Inflammatory macrophage (primary cell): Measurements from ENCODE around the gene AURKAIP1.
A peak's percentile ranks its signal among the peaks of the same experiment; 100 is the strongest.
"Not testable (repeated sequence)": the region's sequence is repeated elsewhere in the genome, so short reads cannot be mapped to it uniquely, and the experiment has no call there.

ENCODE experiments used
- DNase-seq, 2 donors: peaks; one replicate each; pipeline ENCODE4 v3.0.0-alpha.2; 2020 to 2022

AURKAIP1 gene

DNA sequence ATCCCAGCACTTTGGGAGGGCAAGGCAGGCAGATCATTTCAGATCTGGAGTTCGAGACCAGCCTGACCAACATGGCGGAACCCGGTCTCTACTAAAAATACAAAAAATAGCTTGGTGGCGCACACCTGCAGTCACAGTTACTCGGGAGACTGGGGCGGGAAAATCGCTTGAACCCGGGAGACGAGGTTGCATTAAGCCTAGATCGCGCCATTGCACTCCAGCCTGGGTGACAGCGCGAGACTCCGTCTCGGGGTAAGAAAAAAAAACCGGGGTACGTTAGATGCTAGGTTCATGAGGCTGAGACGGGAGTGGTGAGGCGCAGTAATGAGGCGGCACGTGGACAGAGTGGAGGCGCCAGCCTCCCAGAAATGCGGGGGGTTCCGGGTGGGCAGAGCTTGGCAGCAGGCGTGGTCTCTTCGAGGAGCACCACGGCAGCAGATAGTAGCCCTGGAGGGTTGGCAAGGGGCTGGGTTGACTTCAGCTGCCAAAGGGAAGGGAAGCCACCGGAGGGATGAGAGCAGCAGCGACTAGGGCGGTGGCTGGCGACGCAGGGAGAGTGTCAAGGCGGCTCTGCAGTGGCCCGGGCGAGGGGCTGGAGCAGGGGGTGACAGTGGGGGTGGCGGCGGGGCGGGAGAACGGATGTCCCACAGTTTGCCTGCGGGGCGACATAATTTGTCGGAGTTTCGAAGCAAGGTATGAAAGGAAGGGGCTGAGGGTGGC, 31.3 kb upstream of the AURKAIP1 start:
- no peak for DNase-seq

DNA sequence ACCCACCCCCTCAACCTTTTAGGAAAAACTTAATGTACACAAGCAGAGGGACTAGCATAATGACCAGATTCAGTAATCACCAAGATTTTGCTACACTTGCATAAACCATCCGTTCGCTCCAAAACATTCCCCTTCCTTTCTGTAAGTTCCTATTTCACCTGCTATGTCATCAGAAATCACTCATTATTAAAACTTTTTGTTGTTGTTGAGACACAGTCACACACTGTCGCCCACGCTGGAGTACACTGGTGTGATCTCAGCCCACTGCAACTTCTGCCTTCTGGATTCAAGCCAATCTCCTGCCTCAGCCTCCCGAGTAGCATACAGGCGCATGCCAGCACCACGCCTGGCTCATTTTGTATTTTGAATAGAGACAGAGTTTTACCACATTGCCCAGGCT, 28.6 kb upstream of the AURKAIP1 start:
- peak; percentile 78 to 85 for DNase-seq

DNA sequence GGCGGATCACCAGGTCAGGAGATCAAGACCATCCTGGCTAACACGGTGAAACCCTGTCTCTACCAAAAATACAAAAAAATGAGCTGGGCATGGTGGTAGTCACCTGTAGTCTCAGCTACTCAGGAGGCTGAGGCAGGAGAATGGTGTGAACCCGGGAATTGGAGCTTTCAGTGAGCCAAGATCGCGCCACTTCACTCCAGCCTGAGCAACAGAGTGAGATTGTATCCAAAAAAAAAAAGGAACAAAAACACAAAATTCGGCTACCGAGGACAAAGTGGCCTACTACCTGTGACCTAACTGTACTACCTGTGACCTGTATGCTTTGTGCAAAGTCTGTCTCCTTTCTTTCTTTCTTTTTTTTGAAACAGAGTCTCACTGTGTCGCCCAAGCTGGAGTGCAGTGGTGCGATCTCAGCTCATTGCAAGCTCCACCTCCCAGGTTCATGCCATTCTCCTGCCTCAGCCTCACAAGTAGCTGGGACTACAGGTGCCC, 27.9 kb upstream of the AURKAIP1 start:
- DNase-seq = not testable (repeated sequence)

DNA sequence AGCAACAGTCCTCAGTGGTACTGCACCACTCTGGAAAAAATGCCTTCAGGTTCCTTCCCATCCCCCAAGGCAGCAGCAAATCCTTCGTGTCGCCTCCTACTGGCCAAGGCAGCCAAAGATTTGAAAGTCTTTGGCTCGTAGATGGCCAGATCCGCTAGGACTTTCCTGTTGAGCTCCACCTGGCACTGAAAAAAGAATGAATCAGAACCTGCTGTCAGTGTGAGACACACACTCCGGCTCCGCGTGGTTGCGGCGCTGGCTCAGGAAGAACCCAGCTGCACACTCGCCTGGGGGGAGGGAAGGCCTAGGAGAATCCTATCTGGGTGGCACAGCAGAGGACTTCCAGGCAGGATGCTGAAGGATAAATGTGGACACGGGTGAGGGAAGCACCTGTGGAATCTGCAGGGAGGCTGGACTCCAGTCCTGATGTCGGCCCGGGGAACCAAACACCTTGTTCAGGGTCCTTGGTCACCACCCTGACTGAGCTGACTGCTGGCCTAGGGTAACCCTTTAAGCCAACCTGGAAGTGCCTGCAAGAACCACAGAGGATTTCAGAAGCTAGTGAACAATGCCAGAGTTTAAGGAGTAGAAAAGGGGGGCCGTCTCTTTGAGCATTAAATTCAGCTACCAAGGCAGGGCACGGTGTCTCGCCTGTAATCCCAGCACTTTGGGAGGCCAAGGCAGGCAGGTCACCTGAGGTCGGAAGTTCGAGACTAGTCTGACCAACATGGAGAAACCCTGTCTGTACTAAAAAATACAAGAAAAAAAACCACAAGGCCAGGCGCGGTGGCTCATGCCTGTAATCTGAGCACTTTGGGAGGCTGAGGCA, 27.3 kb upstream of the AURKAIP1 start:
- DNase-seq = peak in 1 of 2 donors; percentile 48

DNA sequence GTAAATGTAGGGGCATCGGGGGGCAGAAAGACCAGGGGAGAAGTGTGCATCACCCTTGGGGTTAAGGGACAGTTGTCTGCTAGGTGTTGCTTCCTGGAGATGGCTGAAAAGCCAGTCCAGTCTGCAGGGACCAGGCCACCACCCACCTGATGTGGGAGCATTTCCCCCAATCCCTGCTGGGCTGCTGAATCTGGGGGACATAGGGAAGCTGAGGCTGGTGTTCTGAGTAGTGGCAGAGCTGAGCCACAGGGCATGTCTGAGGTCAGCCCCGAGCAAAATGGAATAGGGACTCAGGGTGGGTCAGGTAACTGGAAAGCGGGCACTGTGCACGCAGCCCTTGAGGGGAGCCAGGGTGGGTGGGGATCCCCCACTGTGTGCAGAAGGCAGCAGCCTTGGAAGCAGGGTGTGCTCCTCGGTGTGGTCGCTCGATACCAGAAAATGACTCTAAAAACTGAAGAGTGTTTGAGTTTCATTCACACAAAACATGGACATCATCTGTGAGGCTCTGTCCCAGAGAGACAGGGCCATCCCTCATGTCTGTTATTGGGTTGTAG, 26.5 kb upstream of the AURKAIP1 start:
- no peak for DNase-seq

DNA sequence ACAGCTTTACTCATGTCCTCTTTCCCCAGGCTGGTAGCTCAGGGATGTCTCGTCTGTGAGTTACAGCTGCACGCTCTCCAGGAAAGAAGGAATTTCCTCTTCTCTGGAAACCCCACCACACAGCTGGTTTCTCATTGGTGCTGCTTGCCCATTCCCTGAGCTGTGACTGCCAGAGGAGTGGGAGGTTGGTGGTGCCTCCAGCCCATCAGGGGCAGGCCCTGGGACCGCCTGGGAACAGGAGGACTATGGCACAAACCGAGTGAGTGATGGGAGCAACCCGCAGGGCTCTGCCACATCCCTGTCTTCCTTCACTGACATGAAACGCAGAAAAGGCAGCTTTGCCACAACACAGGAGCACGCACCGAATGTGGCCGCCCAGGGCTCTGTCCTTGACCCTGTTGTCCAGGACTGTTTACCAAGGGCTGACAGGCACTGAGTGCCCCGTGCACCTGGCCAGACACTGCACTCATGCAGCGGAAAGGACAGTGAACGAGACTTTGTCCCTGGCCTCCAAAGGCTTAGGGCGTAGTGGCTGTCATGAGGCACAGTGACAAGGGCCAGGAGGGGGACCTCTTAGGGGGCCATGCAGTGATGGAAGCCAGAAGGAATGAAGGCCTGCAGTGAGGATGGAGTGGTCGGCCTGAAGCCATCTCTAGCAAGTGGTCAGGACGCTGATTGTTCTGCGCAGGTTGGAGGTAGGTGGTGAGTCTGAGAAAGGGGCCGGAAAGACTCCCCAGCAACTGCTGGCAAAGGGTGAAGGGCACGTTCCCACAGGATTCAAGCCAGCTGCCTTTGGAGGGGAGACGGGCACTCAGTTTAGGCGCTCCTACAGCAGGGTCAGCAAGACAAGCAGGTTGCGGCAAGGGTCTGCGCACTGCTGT, 25.8 kb upstream of the AURKAIP1 start:
- no peak for DNase-seq

DNA sequence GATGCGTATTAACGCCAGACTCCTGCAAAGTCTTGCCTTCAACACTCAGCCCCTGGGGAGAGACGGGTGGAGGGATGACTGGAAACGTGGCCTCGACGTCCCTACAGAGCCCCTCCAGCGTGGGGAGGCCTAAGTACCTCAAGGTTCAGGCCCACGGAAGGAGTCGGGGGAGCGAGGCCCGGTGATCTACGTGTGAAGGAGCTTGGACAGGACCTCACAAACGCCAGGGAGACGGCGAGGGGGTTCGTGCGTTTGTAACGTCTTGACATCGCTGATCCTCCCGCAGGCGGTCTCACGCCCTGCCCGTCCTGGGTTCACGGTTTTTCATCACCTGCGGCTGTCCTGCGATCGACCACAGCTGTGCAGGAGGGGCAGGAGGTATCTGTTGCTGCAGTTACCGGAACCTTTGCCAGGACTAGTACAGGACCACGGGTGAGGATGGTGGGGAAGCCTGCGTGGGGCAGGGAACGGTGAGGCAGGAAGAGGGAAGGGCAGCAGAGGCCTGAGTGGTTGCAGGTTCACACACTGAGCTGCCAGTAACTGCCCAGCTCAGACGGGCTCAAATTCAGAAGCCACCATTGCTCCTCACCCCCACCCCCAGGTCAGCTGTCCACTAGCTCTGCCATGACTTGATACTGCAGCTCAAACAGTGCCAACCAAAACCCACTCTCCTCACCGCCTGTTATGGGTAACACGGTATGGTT, 25.0 kb upstream of the AURKAIP1 start:
- no peak for DNase-seq

DNA sequence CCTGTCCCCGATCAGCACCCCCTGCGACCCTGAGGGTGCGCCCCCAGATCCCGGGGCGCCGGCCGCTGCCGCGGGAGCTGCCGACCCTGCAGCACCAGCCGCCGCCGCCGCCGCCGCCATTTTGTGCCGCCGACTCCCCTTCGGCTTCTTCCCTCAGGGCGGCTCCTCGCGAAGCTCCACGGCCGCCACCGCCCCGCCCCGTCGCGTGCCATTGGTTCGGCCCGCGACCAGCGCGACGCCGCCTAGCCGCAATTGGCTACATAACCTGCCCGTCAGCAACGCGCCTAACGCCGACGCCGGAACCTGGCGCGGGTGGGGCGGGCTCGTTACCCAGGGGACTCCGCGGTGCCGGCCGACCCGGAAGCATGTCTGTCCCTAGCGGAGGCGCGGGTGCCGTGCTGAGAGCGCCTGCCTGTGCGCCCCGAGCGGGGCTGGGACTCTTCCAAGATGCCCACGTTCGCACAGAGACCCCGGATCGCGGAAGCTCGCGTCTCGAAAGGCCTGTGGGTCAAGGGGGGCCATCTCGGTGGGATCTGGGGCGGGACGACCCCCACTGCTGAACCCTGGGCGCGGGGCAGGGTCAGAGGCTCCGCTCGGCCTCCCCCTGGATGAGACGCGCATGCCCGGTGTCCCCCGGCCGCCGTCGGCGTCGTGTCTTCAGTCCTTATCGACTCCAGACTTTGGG, 24.3 kb upstream of the AURKAIP1 start, which contains the start of gene CCNL2:
Gene CCNL2 (minus strand): TSS at position 149 of the 685 bp plus-strand sequence. CDS start 29 bp downstream, at position 120.
- peak; percentile 99 to 100 for DNase-seq

DNA sequence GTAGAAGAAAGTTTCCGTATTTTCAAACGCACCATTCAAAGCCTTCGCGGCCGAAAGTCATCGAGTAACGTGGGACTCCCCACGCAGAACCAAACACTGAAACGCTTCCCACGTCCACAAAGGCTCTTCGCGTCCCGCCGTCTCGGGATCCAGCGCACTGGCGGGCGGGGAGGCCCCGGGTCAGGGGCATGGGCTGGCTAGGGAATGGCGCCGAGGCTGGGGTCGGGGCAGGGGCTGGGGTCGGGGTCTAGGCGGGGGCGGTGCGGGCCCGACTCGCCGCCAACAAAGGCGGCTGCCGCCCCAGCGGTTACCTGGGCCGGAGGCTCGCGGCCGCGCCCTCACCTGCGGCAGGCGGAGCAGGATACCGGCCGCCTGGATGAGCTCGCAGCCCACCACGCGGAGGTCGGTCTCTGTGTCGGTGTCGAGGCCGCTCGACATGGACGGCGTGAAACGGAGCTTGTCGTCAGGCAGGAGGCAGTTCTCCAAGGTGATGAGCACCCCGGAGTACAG, 23.7 kb upstream of the AURKAIP1 start:
- peak in 1 of 2 donors; percentile 61 for DNase-seq

DNA sequence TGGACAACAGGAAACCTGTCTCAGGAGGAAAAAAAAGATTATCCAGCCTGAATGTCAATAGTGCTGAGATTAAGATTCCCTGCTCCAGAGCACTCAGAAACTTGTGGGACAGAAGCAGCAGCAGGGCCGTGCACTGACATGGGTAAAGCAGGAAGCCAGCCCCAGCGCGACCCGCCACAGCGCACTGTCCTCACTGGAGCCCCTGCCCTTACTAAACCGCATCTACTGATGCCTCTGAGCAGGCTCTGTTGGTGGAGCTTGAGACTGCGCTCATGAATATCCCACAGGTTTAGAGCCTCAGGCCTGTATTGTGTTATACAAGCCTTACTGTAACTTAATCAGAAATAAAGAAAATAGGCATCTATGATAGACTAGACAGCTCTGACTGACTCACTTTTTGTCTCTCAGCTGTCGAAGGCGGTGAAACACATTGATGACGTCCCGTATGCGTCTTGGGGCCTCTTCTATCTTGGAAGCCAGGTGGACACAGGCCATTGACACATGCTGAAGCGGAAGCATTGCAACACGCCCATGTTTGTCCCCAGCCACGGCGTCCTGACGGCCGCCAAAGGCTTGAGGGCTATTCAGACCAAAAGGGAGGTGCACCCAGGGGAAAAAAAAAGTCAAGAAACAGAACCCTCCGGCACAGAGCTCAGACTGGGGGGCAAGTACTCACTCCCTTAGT, 23.0 kb upstream of the AURKAIP1 start:
- no peak for DNase-seq

DNA sequence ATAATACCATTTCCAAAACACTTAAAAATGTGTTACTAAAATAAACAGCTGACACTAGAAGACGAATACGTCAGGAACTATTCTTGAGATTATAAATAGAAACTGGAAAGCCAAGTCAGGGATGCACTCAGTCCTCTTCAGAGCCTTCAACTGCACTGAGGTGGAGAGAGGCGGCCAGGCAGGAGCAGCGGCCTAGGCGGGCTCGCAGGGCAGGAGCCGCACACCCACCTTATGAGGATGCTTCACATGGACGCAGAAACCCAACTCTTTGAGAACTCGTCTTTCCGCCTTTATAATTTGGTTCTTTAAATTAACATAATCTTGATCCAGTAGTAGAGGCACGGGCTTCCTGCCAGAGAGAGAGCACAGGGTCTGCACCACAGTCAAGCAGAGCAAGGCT, 20.2 kb upstream of the AURKAIP1 start:
- no peak for DNase-seq

DNA sequence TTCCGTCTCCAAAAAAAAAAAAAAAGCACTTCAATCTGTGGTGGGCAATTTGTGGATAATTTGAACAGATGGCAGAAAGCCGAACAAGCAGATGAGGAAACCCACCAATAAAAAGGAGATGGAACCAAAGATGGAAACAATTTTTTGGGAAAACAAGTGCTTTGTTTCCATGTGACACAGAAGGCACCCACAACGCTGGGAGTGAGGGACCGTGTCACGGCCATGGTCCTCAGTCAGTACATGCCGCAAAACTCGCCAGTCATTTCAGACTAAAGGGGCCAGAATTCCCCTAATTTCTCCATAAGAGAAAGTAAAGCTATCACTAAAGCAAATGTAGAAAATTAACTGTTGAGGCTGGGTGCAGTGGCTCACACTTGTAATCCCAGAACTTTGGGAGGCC, 19.1 kb upstream of the AURKAIP1 start:
- DNase-seq = no peak

DNA sequence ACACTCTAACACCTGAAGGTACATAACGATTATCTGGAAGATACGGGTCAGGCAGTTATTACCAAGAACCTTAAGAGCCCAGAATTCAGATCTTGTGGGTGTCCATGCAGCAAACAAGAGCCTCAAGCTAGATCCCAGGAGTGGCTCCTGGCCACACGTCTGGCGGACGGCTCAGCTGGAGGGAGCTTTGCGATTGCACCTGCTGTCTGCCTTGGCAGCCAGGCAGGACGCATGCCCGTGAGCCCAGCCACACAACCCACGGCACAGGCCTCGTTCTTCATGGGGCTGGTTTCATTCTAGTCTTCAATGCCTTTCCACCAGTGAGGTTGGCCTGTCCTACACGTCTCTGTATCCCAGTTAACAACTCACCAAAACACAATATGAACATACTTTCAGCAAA, 18.4 kb upstream of the AURKAIP1 start:
- DNase-seq = no peak

DNA sequence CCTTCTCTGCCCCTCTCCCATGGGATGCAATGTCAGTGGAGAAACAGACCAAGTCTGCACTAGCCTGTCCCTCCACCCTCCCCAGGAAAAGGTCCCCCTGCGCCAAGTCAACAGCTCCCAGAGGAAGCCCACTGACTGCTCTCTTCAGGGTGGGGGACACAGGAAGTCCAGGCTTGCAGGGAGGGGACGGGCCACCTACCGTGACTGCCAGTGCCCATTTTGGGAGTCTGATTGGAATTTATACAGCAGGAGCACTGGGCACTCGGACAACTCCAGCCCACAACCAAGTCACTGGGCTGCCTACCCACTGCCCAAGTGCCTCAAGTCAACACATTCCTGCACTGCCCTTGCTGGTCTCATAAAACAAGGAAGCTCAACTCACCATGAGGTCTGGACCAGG, 18.0 kb upstream of the AURKAIP1 start:
- DNase-seq = no peak

DNA sequence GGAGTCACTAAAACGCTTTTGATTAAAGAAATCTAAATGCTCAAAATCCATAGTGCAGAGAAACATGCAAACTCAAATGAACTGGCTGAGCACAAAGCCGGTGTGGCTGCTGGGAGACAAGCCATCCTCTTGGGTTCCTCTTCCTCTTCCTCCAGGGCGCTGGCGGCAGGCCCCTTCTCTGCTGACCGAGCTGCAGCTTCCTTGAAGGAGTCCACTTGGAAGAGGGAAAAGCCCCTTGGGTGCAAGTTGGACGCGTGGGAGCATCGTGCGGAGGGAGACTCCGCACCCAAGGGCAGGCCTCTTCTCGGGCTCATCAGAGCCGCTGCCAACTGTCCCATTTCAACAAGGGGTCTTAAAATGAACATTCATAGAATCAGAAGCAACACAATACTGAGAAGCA, 16.2 kb upstream of the AURKAIP1 start:
- DNase-seq = no peak

DNA sequence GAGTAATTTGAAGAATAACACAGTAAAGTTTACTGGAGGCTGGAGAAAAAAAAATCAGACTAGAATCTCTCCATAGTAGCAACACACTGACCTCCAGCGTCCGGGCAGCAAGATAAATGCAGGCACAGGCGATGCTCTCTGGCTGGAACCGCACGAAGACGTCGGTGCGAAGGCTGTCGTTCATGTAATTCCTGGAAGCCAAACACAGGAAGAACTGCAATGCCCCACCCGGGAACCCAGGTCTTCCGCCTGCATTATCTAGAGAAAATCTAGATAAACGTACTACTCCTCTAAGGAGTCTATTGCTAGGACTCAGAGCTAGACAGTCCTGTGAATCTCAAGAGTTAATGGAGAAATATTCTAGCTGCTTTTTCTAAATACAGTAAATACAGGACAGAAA, 15.7 kb upstream of the AURKAIP1 start:
- DNase-seq = no peak

DNA sequence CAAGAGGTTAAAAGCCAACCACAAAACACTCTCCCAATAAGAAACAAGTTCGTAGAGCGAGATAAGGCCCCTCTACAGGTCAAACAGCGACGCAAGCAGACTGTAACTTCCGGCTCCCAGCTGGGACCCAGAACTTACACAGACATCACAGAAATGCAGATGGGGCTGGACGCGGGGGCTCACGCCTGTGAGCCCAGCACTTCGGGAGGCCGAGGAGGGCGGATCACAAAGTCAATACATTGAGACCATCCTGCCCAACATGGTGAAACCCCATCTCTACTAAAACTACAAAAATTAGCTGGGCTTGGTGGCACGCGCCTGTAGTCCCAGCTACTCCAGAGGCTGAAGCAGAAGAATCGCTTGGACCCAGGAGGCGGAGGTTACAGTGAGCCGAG, 13.1 kb upstream of the AURKAIP1 start:
- no peak for DNase-seq

DNA sequence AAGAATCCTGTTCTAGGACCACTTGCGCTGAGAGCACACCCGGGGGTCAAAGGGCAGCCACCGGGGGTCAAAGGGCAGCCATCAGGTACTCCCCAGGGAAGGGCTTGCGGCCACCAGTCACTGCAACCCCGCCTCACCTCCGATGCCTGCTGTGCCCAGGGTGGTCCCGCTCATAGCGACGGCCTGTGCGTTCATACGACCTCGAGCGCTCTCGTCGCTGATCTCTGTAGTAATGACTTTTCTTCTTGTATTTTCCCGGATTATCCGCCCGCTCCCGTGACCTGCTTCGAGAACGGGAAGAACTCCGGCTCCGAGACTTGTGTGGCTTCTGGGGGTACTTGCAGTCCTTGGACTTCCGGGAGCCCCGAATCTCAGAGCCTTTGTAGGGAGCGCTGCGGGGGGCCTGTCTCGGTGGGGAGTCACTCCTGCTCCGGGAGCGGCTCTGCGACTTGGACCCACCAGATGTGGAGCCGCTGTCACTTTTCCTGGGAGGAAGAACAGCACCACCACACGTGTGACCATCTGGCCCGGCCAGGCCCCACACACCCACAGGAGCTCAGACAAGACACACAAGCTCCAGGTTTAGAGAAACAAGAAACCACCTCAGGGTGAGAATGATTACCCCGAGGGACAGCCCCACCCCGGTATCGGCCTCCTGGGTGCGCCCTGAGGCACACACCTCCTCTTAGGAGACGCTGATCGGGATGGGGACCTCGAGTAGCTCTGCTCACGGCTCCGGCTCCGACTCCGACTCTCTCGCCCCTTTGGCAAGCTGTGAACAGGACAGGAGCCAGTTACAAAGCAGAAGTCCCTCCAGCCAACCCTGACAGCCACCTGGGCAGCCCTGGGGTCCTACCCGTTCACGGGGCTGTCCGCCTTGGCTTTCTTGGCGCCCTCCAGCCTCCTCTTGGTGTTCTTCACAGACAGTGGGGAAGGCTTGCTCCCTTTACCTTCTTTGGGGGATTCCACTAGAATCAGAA, 12.4 kb upstream of the AURKAIP1 start:
- DNase-seq = no peak

DNA sequence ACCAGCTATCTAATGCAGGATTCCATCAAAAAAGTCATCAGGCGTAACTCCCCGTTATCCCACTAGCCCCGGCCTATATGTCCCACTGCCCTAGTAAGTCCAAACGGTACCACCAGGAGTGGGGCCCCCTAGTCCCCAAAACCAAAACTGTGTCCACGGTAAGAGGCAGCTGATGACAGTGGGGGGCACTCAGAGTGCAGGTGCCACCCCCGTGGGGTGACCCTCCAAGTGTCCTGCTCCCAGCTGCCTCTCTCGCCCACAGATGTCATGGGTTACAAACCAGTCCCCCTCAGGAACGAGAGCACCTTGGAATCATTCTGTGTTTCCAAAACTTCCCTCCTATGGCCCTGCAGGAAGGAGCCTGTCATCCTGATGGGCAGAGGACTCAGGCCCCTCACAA, 10.9 kb upstream of the AURKAIP1 start:
- no peak for DNase-seq
